SK-N-SH (cell line): ENCODE measurements around the gene REXO1. TPM values are rescaled to one million over a fixed set of nuclear protein-coding genes. Genes with fewer than 3 reads are reported as not detected.

Experiments
- CTCF ChIA-PET: fragments of 300-600, 350-600 bp; formaldehyde crosslinking; extraction: SDS; loops from one replicate; lab custom pipeline; 2021; lab: Yijun Ruan, JAX
- POLR2A ChIA-PET: fragments of 350-600 bp; sonication (Branson Sonifier 250); formaldehyde crosslinking; extraction: SDS; loops from one replicate; lab custom pipeline; 2020; ENCODE audit warnings: antibody characterized with exemption, inconsistent platforms; lab: Yijun Ruan, JAX
- DNase-seq: peaks from one replicate; pipeline ENCODE4 v3.0.0; 2012
- H2AFZ ChIP-seq: fragments of 200-600 bp; sonication (generic); 2 replicates; pipeline ENCODE4 v1.8.1; 2016; ENCODE audit warnings: antibody characterized with exemption, mild to moderate bottlenecking, low read depth
- H3F3A ChIP-seq: fragments of 200-600 bp; sonication (generic); replicated peaks from 2 replicates; pipeline ENCODE3; 2016; ENCODE audit warnings: antibody characterized with exemption, mild to moderate bottlenecking; ENCODE audit not compliant: insufficient read depth
- H3K27ac ChIP-seq, 2 experiments: fragments of 200-500 bp in 1 of 2; fragments of 200-600 bp in 1 of 2; sonication (Bioruptor generic) in 1 of 2; sonication (generic), shearing (Covaris generic) in 1 of 2; 2 replicates each; pipeline versions ENCODE4 v1.5.1 to v1.6.1; 2014 to 2016; ENCODE audit warnings: low read depth in 2 of 2, inconsistent platforms in 1 of 2, low read length in 1 of 2, mild to moderate bottlenecking in 1 of 2, mixed read lengths in 1 of 2
- H3K27me3 ChIP-seq: fragments of 200-600 bp; sonication (generic), shearing (Covaris generic); 2 replicates; pipeline ENCODE4 v1.6.1; 2016; ENCODE audit warnings: mixed run types; ENCODE audit not compliant: insufficient read depth
- H3K36me3 ChIP-seq, 2 experiments: fragments of 200-500 bp in 1 of 2; fragments of 200-600 bp in 1 of 2; sonication (Bioruptor generic) in 1 of 2; sonication (generic) in 1 of 2; replicated peaks in 1 of 2; 2 replicates each; pipeline versions ENCODE3 to v1.5.1; 2014 to 2016; ENCODE audit warnings: low read length in 1 of 2, mild to moderate bottlenecking in 1 of 2; ENCODE audit not compliant: insufficient read depth in 2 of 2, control insufficient read depth in 1 of 2
- H3K4me1 ChIP-seq, 2 experiments: fragments of 200-500 bp in 1 of 2; fragments of 200-600 bp in 1 of 2; sonication (Bioruptor generic) in 1 of 2; sonication (generic), shearing (Covaris generic) in 1 of 2; 2 replicates each; pipeline versions ENCODE4 v1.5.1 to v1.6.1; 2014 to 2016; ENCODE audit warnings: low read depth in 1 of 2, low read length in 1 of 2, mixed run types in 1 of 2; ENCODE audit not compliant: insufficient read depth in 2 of 2, control insufficient read depth in 1 of 2
- H3K4me2 ChIP-seq: fragments of 200-600 bp; sonication (generic), shearing (Covaris generic); 2 replicates; pipeline ENCODE4 v1.6.1; 2017; ENCODE audit warnings: mixed run types
- H3K4me3 ChIP-seq, 2 experiments: fragments of 200-500 bp in 1 of 2; fragments of 200-600 bp in 1 of 2; sonication (Bioruptor generic) in 1 of 2; sonication (generic), shearing (Covaris generic) in 1 of 2; 2 replicates each; pipeline versions ENCODE4 v1.5.1 to v1.8.1; 2014 to 2016; ENCODE audit warnings: low read depth in 2 of 2, inconsistent platforms in 1 of 2, low read length in 1 of 2, mild to moderate bottlenecking in 1 of 2, mixed read lengths in 1 of 2, moderate library complexity in 1 of 2
- H3K79me2 ChIP-seq: fragments of 200-600 bp; sonication (generic); 2 replicates; pipeline ENCODE4 v1.8.1; 2017; ENCODE audit warnings: mild to moderate bottlenecking; ENCODE audit not compliant: insufficient read depth
- H3K9ac ChIP-seq: fragments of 200-600 bp; sonication (generic); 2 replicates; pipeline ENCODE4 v1.6.1; 2017; ENCODE audit warnings: mixed run types
- H3K9me2 ChIP-seq: fragments of 200-600 bp; sonication (generic); 2 replicates; pipeline ENCODE4 v1.6.1; 2017; ENCODE audit warnings: mixed run types
- H3K9me3 ChIP-seq: fragments of 200-600 bp; sonication (generic); 2 replicates; pipeline ENCODE4 v1.6.1; 2017; ENCODE audit warnings: mixed run types, mild to moderate bottlenecking, moderate library complexity
- H4K20me1 ChIP-seq: fragments of 200-600 bp; sonication (generic); 2 replicates; pipeline ENCODE4 v1.6.1; 2017; ENCODE audit warnings: mild to moderate bottlenecking, mixed run types; ENCODE audit not compliant: insufficient read depth
- CHD2 ChIP-seq: fragments of 150-350 bp; IDR thresholded peaks from 2 replicates; pipeline ENCODE4 v1.6.1; 2018; ENCODE audit warnings: low read length; ENCODE audit not compliant: partially characterized antibody
- ELF1 ChIP-seq: IDR thresholded peaks from 2 replicates; pipeline ENCODE4 v1.4.0; 2012
- EZH2phosphoT487 ChIP-seq: fragments of 200-600 bp; sonication (generic); IDR thresholded peaks from 2 replicates; pipeline ENCODE4 v1.6.1; 2017; ENCODE audit warnings: low read depth, mixed run types, mild to moderate bottlenecking, antibody characterized with exemption, moderate library complexity, borderline replicate concordance
- FOXJ3 ChIP-seq: sonication (generic); formaldehyde crosslinking; IDR thresholded peaks from 2 replicates; pipeline ENCODE4 v1.5.1; 2020; ENCODE audit warnings: mild to moderate bottlenecking, missing genetic modification reagents
- GABPA ChIP-seq: IDR thresholded peaks from 2 replicates; pipeline ENCODE4 v1.4.0; 2012; ENCODE audit warnings: low read depth, mild to moderate bottlenecking
- MEF2A ChIP-seq: IDR thresholded peaks from 2 replicates; pipeline ENCODE4 v1.4.0; 2012; ENCODE audit warnings: low read depth, borderline replicate concordance
- MXI1 ChIP-seq: IDR thresholded peaks from 2 replicates; pipeline ENCODE4 v1.6.1; 2012; ENCODE audit warnings: mild to moderate bottlenecking, low read depth, low read length, improper control_type of control experiment
- NFIC ChIP-seq: IDR thresholded peaks from 2 replicates; pipeline ENCODE4 v1.4.0; 2012; ENCODE audit warnings: borderline replicate concordance
- POLR2AphosphoS5 ChIP-seq: IDR thresholded peaks from 2 replicates; pipeline ENCODE4 v1.6.1; 2012; ENCODE audit warnings: low read depth, low read length
- TAF1 ChIP-seq: IDR thresholded peaks from 2 replicates; pipeline ENCODE4 v1.6.1; 2012; ENCODE audit warnings: low read depth, mild to moderate bottlenecking, low read length, moderate library complexity, borderline replicate concordance
- WGBS: methylation state at CpG from one replicate; pipeline ENCODE4 v1.1.6; 2017; ENCODE audit warnings: low lambda C conversion rate; 5-methylcytosine and 5-hydroxymethylcytosine counted together
- polyA plus RNA-seq, 3 experiments: library from polyadenylated mRNA; depleted of rRNA; stranded (reverse); fragments of >200 nt; gene quantifications; 2 replicates each; pipeline ENCODE4 v1.2.3, GENCODE V29; 2012
- TF ChIP-seq, protein P1 (sequence below): IDR thresholded peaks from 2 replicates; pipeline ENCODE4 v1.4.0; 2012; ENCODE audit warnings: low read depth, borderline replicate concordance
- TF ChIP-seq, protein P2 (sequence below): IDR thresholded peaks from 2 replicates; pipeline ENCODE4; 2012
- TF ChIP-seq, protein P3 (sequence below): IDR thresholded peaks from 2 replicates; pipeline ENCODE4 v1.4.0; 2012; ENCODE audit warnings: low read depth

The REXO1 gene
- polyA plus RNA-seq, 1 of the 3 experiments (the other 2 are of a cell fraction): 18.8 TPM

DNA sequence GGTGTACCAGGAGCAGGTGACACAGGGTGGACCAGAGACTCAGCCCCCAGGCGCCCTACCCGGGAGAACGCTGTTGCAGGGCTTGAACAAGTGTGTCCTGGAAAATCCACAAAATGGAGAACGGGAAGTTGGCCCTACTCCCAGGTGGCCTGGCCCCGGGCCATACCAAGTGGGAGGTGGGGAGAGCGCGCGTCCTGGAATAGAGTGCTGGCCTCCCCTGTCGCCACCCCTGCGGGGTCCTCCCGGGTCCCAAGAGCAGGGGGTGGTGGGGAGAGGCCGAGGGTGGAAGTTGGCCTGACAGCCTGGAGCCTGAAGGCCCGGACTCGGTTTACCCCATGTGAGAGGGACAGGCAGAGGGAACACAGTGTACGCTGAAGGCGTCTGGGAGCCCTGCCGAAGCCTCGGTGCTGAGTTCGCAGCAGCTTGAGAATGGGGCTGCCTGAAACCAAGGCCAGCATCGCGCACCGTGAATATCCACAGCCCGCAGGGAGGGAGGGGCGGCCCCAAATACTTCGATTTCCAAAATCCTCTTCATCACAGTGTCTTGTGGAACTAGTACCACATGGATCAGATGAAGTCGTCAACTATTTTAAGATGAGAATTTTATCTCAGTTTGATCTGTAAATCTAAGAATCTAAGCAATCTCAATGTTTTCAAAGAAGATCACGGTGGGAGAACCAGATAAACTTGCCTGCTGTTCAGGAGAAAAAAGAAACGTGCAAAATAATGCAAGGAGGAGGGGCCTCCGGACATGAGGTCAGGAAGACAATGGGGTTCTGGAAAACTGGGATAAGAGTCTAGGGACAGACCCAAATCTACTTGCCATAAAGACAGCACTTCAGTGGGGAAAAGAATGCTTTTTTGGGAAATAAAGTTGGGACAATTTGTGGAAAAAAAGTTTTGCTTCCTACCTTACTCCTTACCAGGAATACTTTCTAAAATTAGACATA, 25.5 kb upstream of the REXO1 start:
- H3K9me3 ChIP-seq: no peaks in the 10 kb centered on the region
- H3K9me2 ChIP-seq: no peaks in the 10 kb centered on the region
- peak; percentile 75 for DNase-seq
- H3K27me3 ChIP-seq: no peaks in the 10 kb centered on the region
- peaks cover 3 to 9% of the 10 kb centered on the region in 2 experiments for H3K36me3 ChIP-seq
- peaks cover 12% of the 10 kb centered on the region for H4K20me1 ChIP-seq
- CTCF ChIA-PET: interaction anchor here (1.1 to 1.5 kb wide), 3 partner anchors 9 to 36 kb away, joined by 3 to 7 read pairs (median 4); no protein-coding TSS in a partner anchor
- TF ChIP-seq ELF1 (no peak), MEF2A (no peak), MXI1 (peak; percentile 4; the same call in 1 of the 2 replicates), EZH2phosphoT487 (no peak), NFIC (peak; percentile 37; the same call in 1 of the 2 replicates), POLR2AphosphoS5 (no peak)
- TF ChIP-seq, protein P1, sequence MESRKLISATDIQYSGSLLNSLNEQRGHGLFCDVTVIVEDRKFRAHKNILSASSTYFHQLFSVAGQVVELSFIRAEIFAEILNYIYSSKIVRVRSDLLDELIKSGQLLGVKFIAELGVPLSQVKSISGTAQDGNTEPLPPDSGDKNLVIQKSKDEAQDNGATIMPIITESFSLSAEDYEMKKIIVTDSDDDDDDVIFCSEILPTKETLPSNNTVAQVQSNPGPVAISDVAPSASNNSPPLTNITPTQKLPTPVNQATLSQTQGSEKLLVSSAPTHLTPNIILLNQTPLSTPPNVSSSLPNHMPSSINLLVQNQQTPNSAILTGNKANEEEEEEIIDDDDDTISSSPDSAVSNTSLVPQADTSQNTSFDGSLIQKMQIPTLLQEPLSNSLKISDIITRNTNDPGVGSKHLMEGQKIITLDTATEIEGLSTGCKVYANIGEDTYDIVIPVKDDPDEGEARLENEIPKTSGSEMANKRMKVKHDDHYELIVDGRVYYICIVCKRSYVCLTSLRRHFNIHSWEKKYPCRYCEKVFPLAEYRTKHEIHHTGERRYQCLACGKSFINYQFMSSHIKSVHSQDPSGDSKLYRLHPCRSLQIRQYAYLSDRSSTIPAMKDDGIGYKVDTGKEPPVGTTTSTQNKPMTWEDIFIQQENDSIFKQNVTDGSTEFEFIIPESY: no peak
- TF ChIP-seq, all 33 proteins: peak for 2
- H3K79me2 ChIP-seq: peaks cover 70% of the 10 kb centered on the region
- WGBS: 29% methylated on average over 24 of the region's 29 CpGs
- peaks cover 21% of the 10 kb centered on the region for H3F3A ChIP-seq
- peak overlapping the region; percentile 80 for H3K9ac ChIP-seq
- H3K4me3 ChIP-seq: peak overlapping the region; percentile 83 to 91
- no peak overlapping the region for H2AFZ ChIP-seq
- H3K4me1 ChIP-seq: peaks cover 16 to 26% of the 10 kb centered on the region in 2 experiments
- POLR2A ChIA-PET: no interaction called here
- peak overlapping the region; percentile 84 for H3K4me2 ChIP-seq
- peak overlapping the region; percentile 78 to 87 for H3K27ac ChIP-seq

DNA sequence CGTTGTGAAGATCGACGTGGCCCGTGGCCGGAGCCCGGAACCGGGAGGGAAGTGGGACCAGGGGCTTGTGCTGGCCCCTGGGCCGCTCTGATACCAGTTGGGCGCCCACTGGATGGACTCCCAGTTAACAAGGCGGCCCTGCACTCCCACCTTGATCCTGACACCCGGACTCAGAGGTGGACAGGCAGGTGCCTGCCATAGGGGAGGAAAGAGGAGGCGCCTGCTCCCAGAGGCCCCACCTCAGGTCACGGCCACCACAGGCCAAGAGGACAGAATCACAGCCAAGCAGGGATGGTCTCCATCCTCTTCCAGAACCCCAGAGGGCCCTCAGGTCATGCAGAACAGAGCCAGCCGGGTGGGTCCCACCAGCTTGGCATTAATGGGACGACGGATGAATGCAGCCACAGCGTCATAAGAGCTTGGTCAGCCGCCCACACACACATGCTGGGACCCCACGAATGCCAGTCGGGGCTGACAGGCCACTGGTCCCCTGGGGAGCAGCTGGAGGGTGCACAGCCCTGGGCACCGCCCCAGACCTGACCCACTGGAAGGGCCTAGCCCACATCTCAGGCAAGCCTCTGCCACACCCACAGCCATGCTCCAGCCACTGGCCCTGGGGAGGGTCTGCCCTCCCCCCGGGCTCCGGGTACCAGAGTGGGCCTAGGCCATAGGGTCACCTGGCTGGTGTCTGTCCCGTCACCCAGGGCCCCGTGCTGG, 24.7 kb upstream of the REXO1 start:
- POLR2A ChIA-PET: no interaction called here
- peak overlapping the region; percentile 83 to 91; a peak in 3 of 4 replicates for H3K4me3 ChIP-seq
- H2AFZ ChIP-seq: no peak overlapping the region
- peak overlapping the region in 1 of 2 experiments; percentile 87; a peak in 2 of 4 replicates for H3K27ac ChIP-seq
- TF ChIP-seq TAF1 (no peak), FOXJ3 (CRISPR knock-in tag) (no peak), EZH2phosphoT487 (no peak), GABPA (no peak), CHD2 (no peak)
- TF ChIP-seq, protein P2, sequence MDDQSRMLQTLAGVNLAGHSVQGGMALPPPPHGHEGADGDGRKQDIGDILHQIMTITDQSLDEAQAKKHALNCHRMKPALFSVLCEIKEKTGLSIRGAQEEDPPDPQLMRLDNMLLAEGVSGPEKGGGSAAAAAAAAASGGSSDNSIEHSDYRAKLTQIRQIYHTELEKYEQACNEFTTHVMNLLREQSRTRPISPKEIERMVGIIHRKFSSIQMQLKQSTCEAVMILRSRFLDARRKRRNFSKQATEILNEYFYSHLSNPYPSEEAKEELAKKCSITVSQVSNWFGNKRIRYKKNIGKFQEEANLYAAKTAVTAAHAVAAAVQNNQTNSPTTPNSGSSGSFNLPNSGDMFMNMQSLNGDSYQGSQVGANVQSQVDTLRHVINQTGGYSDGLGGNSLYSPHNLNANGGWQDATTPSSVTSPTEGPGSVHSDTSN: no peak
- TF ChIP-seq, protein P3, sequence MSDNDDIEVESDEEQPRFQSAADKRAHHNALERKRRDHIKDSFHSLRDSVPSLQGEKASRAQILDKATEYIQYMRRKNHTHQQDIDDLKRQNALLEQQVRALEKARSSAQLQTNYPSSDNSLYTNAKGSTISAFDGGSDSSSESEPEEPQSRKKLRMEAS: no peak
- H3K27me3 ChIP-seq: no peaks in the 10 kb centered on the region
- H3K9ac ChIP-seq: peak overlapping the region; percentile 80; the same call in 1 of the 2 replicates
- peaks cover 16 to 26% of the 10 kb centered on the region in 2 experiments for H3K4me1 ChIP-seq
- peaks cover 25% of the 10 kb centered on the region for H3F3A ChIP-seq
- CTCF ChIA-PET: interaction anchor here (0.9 to 1.1 kb wide), 2 partner anchors 35 to 196 kb away, joined by 3 read pairs; no protein-coding TSS in a partner anchor
- DNase-seq: no peak
- no peaks in the 10 kb centered on the region for H3K9me2 ChIP-seq
- H3K4me2 ChIP-seq: peak overlapping the region; percentile 84
- WGBS: 100% methylated on average over 7 of the region's 25 CpGs
- peaks cover 3 to 9% of the 10 kb centered on the region in 2 experiments for H3K36me3 ChIP-seq
- H4K20me1 ChIP-seq: peaks cover 12% of the 10 kb centered on the region
- H3K79me2 ChIP-seq: peaks cover 74% of the 10 kb centered on the region
- H3K9me3 ChIP-seq: no peaks in the 10 kb centered on the region
